Activated CD4-positive, CD25-positive, alpha-beta regulatory T cell treated with anti-CD3 and anti-CD28 coated beads, Interleukin-2, amount 50 U/mL, for 24 hours (primary cell): ENCODE measurements around the gene RNF123.
"Not testable (repeated sequence)": the region's sequence is repeated elsewhere in the genome, so short reads cannot be mapped to it uniquely, and the experiment has no call there.

Experiments
- ATAC-seq, 2 donors: fragments of 150-1000 bp; cut with Tn5 transposase; one replicate each; pipeline ENCODE4 v1.10.0; 2021; ENCODE audit warnings: mild to moderate bottlenecking in 1 of 2, moderate library complexity in 1 of 2

The RNF123 gene

GRCh38 chr3:49721896-49722781, 32.8 kb downstream of the RNF123 start:
- no peak for ATAC-seq

GRCh38 chr3:49722896-49723295, 33.5 kb downstream of the RNF123 start:
- ATAC-seq: no peak

- peak; percentile 11 to 23 for ATAC-seq
These were observed 33.9 kb downstream of the RNF123 start for GRCh38 chr3:49723296-49723627.

GRCh38 chr3:49723628-49724551, 34.5 kb downstream of the RNF123 start, which contains the start of gene GMPPB:
TSS of gene GMPPB (minus strand) at chr3:49723951. CDS start at chr3:49723726, 225 bp downstream.
- peak; percentile 86 to 87 for ATAC-seq

GRCh38 chr3:49724586-49724985, 35.2 kb downstream of the RNF123 start:
- no peak for ATAC-seq

- no peak for ATAC-seq
These were observed 36.7 kb downstream of the RNF123 start for GRCh38 chr3:49725906-49726681.

GRCh38 chr3:49727154-49727923, 38.0 kb downstream of the RNF123 start:
- no peak for ATAC-seq

- ATAC-seq: no peak
These were observed 38.6 kb downstream of the RNF123 start for GRCh38 chr3:49727924-49728361.

- ATAC-seq: no peak
These were observed 40.7 kb downstream of the RNF123 start for GRCh38 chr3:49729966-49730609.

- no peak for ATAC-seq
These were observed 43.2 kb downstream of the RNF123 start for GRCh38 chr3:49732597-49732996.

- ATAC-seq: no peak
These were observed 44.2 kb downstream of the RNF123 start for GRCh38 chr3:49733551-49733950.

GRCh38 chr3:49734752-49735151, 45.4 kb downstream of the RNF123 start:
- no peak for ATAC-seq

- no peak for ATAC-seq
These were observed 48.8 kb downstream of the RNF123 start for GRCh38 chr3:49738067-49738713.

- no peak for ATAC-seq
These were observed 51.1 kb downstream of the RNF123 start for GRCh38 chr3:49740427-49740826.

- ATAC-seq: no peak
These were observed 56.6 kb downstream of the RNF123 start for GRCh38 chr3:49745986-49746385.

- no peak for ATAC-seq
These were observed 58.6 kb downstream of the RNF123 start for GRCh38 chr3:49747792-49748480.

GRCh38 chr3:49748874-49749273, 59.5 kb downstream of the RNF123 start:
- ATAC-seq: not testable (repeated sequence)

GRCh38 chr3:49750056-49750455, 60.7 kb downstream of the RNF123 start:
- no peak for ATAC-seq

GRCh38 chr3:49751501-49751900, 62.1 kb downstream of the RNF123 start:
- ATAC-seq: no peak

GRCh38 chr3:49754536-49754935, 65.2 kb downstream of the RNF123 start:
- ATAC-seq: no peak
